HepG2 (cell line): ENCODE measurements around the gene SSBP4. TPM values are rescaled to one million over a fixed set of nuclear protein-coding genes. Genes with fewer than 3 reads are reported as not detected.

Experiments used
- ATAC-seq: fragments of 200-7000 bp; cut with Tn5 transposase; 3 replicates; pipeline ENCODE4 v1.9.1; 2020; ENCODE audit warnings: mild to moderate bottlenecking, moderate library complexity
- BruUV-seq: library from RNA; stranded (reverse); fragments of 400-500 nt; replicated peaks from 2 replicates; lab custom pipeline; 2021; lab: Mats Ljungman, UMichigan
- CTCF ChIA-PET: fragments of 300-600 bp; formaldehyde crosslinking; extraction: SDS; loops from one replicate; lab custom pipeline; 2021; ENCODE audit warnings: low total read pairs, inconsistent platforms, low intra/inter-chr PET ratio; lab: Yijun Ruan, JAX
- POLR2A ChIA-PET: fragments of 350-600 bp; sonication (Branson Sonifier 250); formaldehyde crosslinking; loops from one replicate; lab custom pipeline; 2020; ENCODE audit warnings: antibody characterized with exemption, inconsistent platforms; lab: Yijun Ruan, JAX
- DNase-seq: peaks from one replicate; pipeline ENCODE4 v3.0.0-alpha.2; 2015; ENCODE audit warnings: low spot score
- FAIRE-seq: peaks from 3 replicates; lab custom pipeline; 2011; peaks lifted over from hg19 to GRCh38; lab: Jason Lieb, UNC
- H2AFZ ChIP-seq: one replicate; pipeline ENCODE4 v1.6.1; 2011; ENCODE audit warnings: low read length, inconsistent platforms
- H3K27ac ChIP-seq: fragments of 300-600 bp; 3 replicates; pipeline ENCODE4 v1.8.0; 2011; ENCODE audit warnings: mixed run types, mild to moderate bottlenecking, mixed read lengths, low read length, inconsistent platforms; ENCODE audit not compliant: insufficient read depth; ENCODE audit errors: extremely low read length
- H3K27me3 ChIP-seq, 2 experiments: fragments of 200-600 bp in 1 of 2; 2 replicates in 1 of 2; 3 replicates in 1 of 2; pipeline versions ENCODE4 v1.6.0 to v1.8.0; 2011; ENCODE audit warnings: low read length in 2 of 2, mild to moderate bottlenecking in 2 of 2, moderate library complexity in 2 of 2, inconsistent platforms in 1 of 2; ENCODE audit not compliant: insufficient read depth in 2 of 2, control insufficient read depth in 1 of 2
- H3K36me3 ChIP-seq, 2 experiments: fragments of 200-600 bp in 1 of 2; replicated peaks in 1 of 2; 2 replicates in 1 of 2; 3 replicates in 1 of 2; pipeline versions ENCODE4 v1.5.1 to v1.8.0; 2011; ENCODE audit warnings: low read length in 2 of 2, inconsistent platforms in 1 of 2; ENCODE audit not compliant: insufficient read depth in 2 of 2, control insufficient read depth in 1 of 2
- H3K4me1 ChIP-seq: 2 replicates; pipeline ENCODE4 v1.5.1; 2012; ENCODE audit warnings: low read length, inconsistent platforms; ENCODE audit not compliant: insufficient read depth
- H3K4me2 ChIP-seq: 2 replicates; pipeline ENCODE4 v1.6.0; 2011; ENCODE audit warnings: low read depth, low read length, inconsistent platforms
- H3K4me3 ChIP-seq, 3 experiments: fragments of 200-600 bp in 1 of 3; sonication (generic), shearing (Covaris generic) in 1 of 3; replicated peaks in 1 of 3; 2 replicates each; pipeline ENCODE4 v1.5.1; 2011 to 2016; ENCODE audit warnings: low read length in 3 of 3, inconsistent platforms in 2 of 3, low read depth in 2 of 3, mild to moderate bottlenecking in 2 of 3, control low read depth in 1 of 3, mixed read lengths in 1 of 3; ENCODE audit not compliant: insufficient read depth in 1 of 3
- H3K79me2 ChIP-seq: one replicate; pipeline ENCODE4 v1.6.1; 2011; ENCODE audit warnings: low read length, inconsistent platforms; ENCODE audit not compliant: insufficient read depth
- H3K9ac ChIP-seq: 2 replicates; pipeline ENCODE4 v1.6.0; 2011; ENCODE audit warnings: mild to moderate bottlenecking, low read depth, low read length, inconsistent platforms; ENCODE audit not compliant: insufficient read depth
- H3K9me3 ChIP-seq: 2 replicates; pipeline ENCODE4 v1.5.1; 2012; ENCODE audit warnings: mild to moderate bottlenecking, low read length
- H4K20me1 ChIP-seq: 2 replicates; pipeline ENCODE4 v1.6.0; 2011; ENCODE audit warnings: inconsistent platforms, mild to moderate bottlenecking, low read length, moderate library complexity; ENCODE audit not compliant: insufficient read depth
- CENPX ChIP-seq: sonication (generic); formaldehyde crosslinking; IDR thresholded peaks from 2 replicates; pipeline ENCODE4 v1.9.0; 2021; ENCODE audit warnings: mild to moderate bottlenecking, missing genetic modification reagents, moderate library complexity
- CREB1 ChIP-seq, 2 experiments: fragments of 450-650 bp in 1 of 2; IDR thresholded peaks; 2 replicates each; pipeline ENCODE4 v1.6.1; 2016 to 2017; ENCODE audit warnings: control low read depth in 1 of 2, mild to moderate bottlenecking in 1 of 2, missing compliant biosample characterization in 1 of 2, missing genetic modification characterization in 1 of 2
- HNF4G ChIP-seq, 2 experiments: sonication (generic) in 1 of 2; formaldehyde crosslinking in 1 of 2; IDR thresholded peaks; 2 replicates each; pipeline versions ENCODE4 v1.4.0 to v1.6.1; 2011 to 2020; ENCODE audit warnings: borderline replicate concordance in 2 of 2, low read depth in 2 of 2, mild to moderate bottlenecking in 2 of 2, low read length in 1 of 2, missing genetic modification reagents in 1 of 2, moderate library complexity in 1 of 2
- KDM5B ChIP-seq: sonication (generic); formaldehyde crosslinking; IDR thresholded peaks from 2 replicates; pipeline ENCODE4 v1.4.0; 2020; ENCODE audit warnings: missing genetic modification reagents, mild to moderate bottlenecking, borderline replicate concordance
- NR2C2 ChIP-seq: sonication (generic); formaldehyde crosslinking; IDR thresholded peaks from 2 replicates; pipeline ENCODE4 v1.4.0; 2020; ENCODE audit warnings: missing genetic modification reagents, mild to moderate bottlenecking, moderate library complexity, borderline replicate concordance
- PAX8 ChIP-seq: sonication (generic); formaldehyde crosslinking; IDR thresholded peaks from 2 replicates; pipeline ENCODE4 v1.8.0; 2022; ENCODE audit warnings: mild to moderate bottlenecking, missing genetic modification reagents, borderline replicate concordance
- RAD21 ChIP-seq: fragments of 450-650 bp; formaldehyde crosslinking; IDR thresholded peaks from 2 replicates; pipeline ENCODE4 v1.5.0; 2020; ENCODE audit warnings: mild to moderate bottlenecking
- SMC3 ChIP-seq: IDR thresholded peaks from 2 replicates; pipeline ENCODE4 v1.6.1; 2011; ENCODE audit warnings: low read length, improper control_type of control experiment
- ZNF260 ChIP-seq: sonication (generic); formaldehyde crosslinking; IDR thresholded peaks from 2 replicates; pipeline ENCODE4 v1.4.0; 2020; ENCODE audit warnings: missing genetic modification reagents, low read depth, mild to moderate bottlenecking, borderline replicate concordance
- ZNF431 ChIP-seq: sonication (generic); formaldehyde crosslinking; IDR thresholded peaks from 2 replicates; pipeline ENCODE4 v1.9.0; 2022; ENCODE audit warnings: missing genetic modification reagents, low read depth, mild to moderate bottlenecking, borderline replicate concordance
- ZNF503 ChIP-seq: sonication (generic); formaldehyde crosslinking; IDR thresholded peaks from 2 replicates; pipeline ENCODE4 v1.4.0; 2020; ENCODE audit warnings: missing genetic modification reagents
- ZNF766 ChIP-seq: sonication (generic); formaldehyde crosslinking; IDR thresholded peaks from 2 replicates; pipeline ENCODE4 v1.5.0; 2020; ENCODE audit warnings: missing genetic modification reagents, borderline replicate concordance
- ZNF770 ChIP-seq: sonication (generic); formaldehyde crosslinking; IDR thresholded peaks from 2 replicates; pipeline ENCODE4 v1.5.0; 2020; ENCODE audit warnings: mild to moderate bottlenecking, missing genetic modification reagents
- WGBS: methylation state at CpG from one replicate; pipeline ENCODE4 v1.1.6; 2017; ENCODE audit warnings: low lambda C conversion rate; 5-methylcytosine and 5-hydroxymethylcytosine counted together
- in situ Hi-C: cut with HindIII; loops from 2 replicates; pipeline ENCODE4 v1.10.0; 2017; ENCODE audit warnings: low pct_unique_long_range_greater_than_20kb; ENCODE audit not compliant: extremely low pct_ligation_motif_present
- intact Hi-C: fragments of 100-400 bp; cut with micrococcal nuclease; formaldehyde crosslinking; loops from one replicate; pipeline ENCODE4 v1.10.0; 2022; ENCODE audit not compliant: unreplicated experiment
- polyA plus RNA-seq, 8 experiments: library from polyadenylated mRNA; depleted of rRNA in 3 of 8; stranded (reverse) in 7 of 8; unstranded in 1 of 8; fragments of >200 nt; fragmentation: Illumina TruSeq in 4 of 8; extraction: Trizol in 4 of 8; gene quantifications; 2 replicates each; pipeline versions ENCODE4 v1.2.1 to v1.2.3, GENCODE V29; 2011 to 2016; ENCODE audit warnings: low read depth in 4 of 8, missing spikeins in 1 of 8, mixed read lengths in 1 of 8; ENCODE audit not compliant: insufficient read depth in 1 of 8
- total RNA-seq, 5 experiments: library from RNA; depleted of rRNA; stranded (reverse); fragments of >200 nt; fragmentation: Illumina TruSeq; extraction: Trizol; gene quantifications; 2 replicates each; pipeline ENCODE4 v1.2.3, GENCODE V29; 2016; ENCODE audit warnings: low read depth in 1 of 5
- TF ChIP-seq, protein P1 (sequence below): sonication (generic); formaldehyde crosslinking; IDR thresholded peaks from 2 replicates; pipeline ENCODE4 v1.4.0; 2020; ENCODE audit warnings: missing genetic modification reagents, borderline replicate concordance

The SSBP4 gene
- total and polyA plus RNA-seq, 2 of the 13 experiments (the other 11 are each of a cell fraction or from before 2014, with no cell fraction given) = 20.8 to 39.5 TPM

DNA sequence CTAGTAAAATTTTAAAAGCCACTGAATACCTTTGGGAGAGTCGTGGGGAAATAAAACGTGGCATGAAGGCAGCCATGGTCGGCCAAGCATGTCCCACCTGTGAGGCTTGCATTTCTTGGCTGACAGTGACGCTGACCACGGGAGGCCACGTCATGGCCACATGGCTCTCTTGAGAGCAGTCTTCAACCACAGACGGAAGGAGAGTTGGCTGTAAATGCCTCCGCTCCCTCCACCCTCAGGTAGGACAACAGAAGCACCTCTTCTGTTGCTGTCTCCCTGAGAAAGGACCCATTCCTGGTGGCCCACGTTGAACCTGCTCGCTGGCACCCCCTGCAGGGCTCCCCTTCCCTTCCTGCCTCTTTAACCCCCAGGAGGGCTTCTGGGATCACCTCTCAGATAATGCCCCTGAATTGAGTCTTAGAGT is 11.1 kb upstream of the SSBP4 start:
- no peak overlapping the region for H2AFZ ChIP-seq
- 47% methylated on average over 7 of the region's 10 CpGs for WGBS
- ATAC-seq (peak; percentile 62), FAIRE-seq (no peak), DNase-seq (no peak)
- H3K9ac ChIP-seq = no peak overlapping the region
- in situ Hi-C loops = loop anchor here (10.0 kb wide), 1 partner anchor 63 kb away; the partner anchor contains the start of gene PGPEP1
- ChIA-PET CTCF (interaction anchor here (2.3 to 4.4 kb wide), 2 partner anchors 20 to 58 kb away, joined by 8 to 31 read pairs; no protein-coding TSS in a partner anchor), POLR2A (no interaction called here)
- H3K4me2 ChIP-seq = no peak overlapping the region
- no peaks in the 10 kb centered on the region for H3K27me3 ChIP-seq
- H3K9me3 ChIP-seq = no peaks in the 10 kb centered on the region
- H3K36me3 ChIP-seq = no peaks in the 10 kb centered on the region
- intact Hi-C loops = no loop called here
- no peaks in the 10 kb centered on the region for H3K79me2 ChIP-seq
- peaks cover 38% of the 10 kb centered on the region for H3K4me1 ChIP-seq
- H3K4me3 ChIP-seq = no peak overlapping the region
- no peak overlapping the region for H3K27ac ChIP-seq
- H4K20me1 ChIP-seq = no peaks in the 10 kb centered on the region
- no TSS peak for BruUV-seq
- TF ChIP-seq NR2C2 = no peak
- TF ChIP-seq ZNF431 (CRISPR knock-in tag) = no peak
- TF ChIP-seq ZNF770 (CRISPR knock-in tag) = 0 out of 2 replicates have a peak, but pooled peaks have one; percentile 32
- no peak for TF ChIP-seq ZNF766 (CRISPR knock-in tag)
- TF ChIP-seq KDM5B (CRISPR knock-in tag) = peak; percentile 14; the same call in 1 of the 2 replicates
- no peak for TF ChIP-seq CENPX (CRISPR knock-in tag)
- TF ChIP-seq RAD21 (CRISPR knock-in tag) = peak; percentile 61; the same call in 1 of the 2 replicates
- TF ChIP-seq PAX8 (CRISPR knock-in tag) = no peak
- no peak for TF ChIP-seq ZNF260
- TF ChIP-seq SMC3 = peak; percentile 47; the same call in 1 of the 2 replicates
- no peak for TF ChIP-seq ZNF503 (CRISPR knock-in tag)
- 0 out of 2 replicates have a peak, but pooled peaks have one; percentile 13 for TF ChIP-seq CREB1 (IDR thresholded peaks at IDR 0.05)
- no peak for TF ChIP-seq CREB1 (CRISPR knock-in tag; IDR thresholded peaks at IDR 0.05)
- TF ChIP-seq HNF4G (IDR thresholded peaks at IDR 0.05; ENCODE audit: borderline replicate concordance, low read depth, low read length) = no peak
- TF ChIP-seq HNF4G (CRISPR knock-in tag; IDR thresholded peaks at IDR 0.05; ENCODE audit: borderline replicate concordance, low read depth) = no peak
- TF ChIP-seq, protein P1, sequence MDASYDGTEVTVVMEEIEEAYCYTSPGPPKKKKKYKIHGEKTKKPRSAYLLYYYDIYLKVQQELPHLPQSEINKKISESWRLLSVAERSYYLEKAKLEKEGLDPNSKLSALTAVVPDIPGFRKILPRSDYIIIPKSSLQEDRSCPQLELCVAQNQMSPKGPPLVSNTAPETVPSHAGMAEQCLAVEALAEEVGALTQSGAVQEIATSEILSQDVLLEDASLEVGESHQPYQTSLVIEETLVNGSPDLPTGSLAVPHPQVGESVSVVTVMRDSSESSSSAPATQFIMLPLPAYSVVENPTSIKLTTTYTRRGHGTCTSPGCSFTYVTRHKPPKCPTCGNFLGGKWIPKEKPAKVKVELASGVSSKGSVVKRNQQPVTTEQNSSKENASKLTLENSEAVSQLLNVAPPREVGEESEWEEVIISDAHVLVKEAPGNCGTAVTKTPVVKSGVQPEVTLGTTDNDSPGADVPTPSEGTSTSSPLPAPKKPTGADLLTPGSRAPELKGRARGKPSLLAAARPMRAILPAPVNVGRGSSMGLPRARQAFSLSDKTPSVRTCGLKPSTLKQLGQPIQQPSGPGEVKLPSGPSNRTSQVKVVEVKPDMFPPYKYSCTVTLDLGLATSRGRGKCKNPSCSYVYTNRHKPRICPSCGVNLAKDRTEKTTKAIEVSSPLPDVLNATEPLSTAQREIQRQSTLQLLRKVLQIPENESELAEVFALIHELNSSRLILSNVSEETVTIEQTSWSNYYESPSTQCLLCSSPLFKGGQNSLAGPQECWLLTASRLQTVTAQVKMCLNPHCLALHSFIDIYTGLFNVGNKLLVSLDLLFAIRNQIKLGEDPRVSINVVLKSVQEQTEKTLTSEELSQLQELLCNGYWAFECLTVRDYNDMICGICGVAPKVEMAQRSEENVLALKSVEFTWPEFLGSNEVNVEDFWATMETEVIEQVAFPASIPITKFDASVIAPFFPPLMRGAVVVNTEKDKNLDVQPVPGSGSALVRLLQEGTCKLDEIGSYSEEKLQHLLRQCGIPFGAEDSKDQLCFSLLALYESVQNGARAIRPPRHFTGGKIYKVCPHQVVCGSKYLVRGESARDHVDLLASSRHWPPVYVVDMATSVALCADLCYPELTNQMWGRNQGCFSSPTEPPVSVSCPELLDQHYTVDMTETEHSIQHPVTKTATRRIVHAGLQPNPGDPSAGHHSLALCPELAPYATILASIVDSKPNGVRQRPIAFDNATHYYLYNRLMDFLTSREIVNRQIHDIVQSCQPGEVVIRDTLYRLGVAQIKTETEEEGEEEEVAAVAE = no peak
